GM18517 (cell line): ENCODE measurements around the gene DNMBP.
A peak's percentile ranks its signal among the peaks of the same experiment; 100 is the strongest.
"Not testable (repeated sequence)": the region's sequence is repeated elsewhere in the genome, so short reads cannot be mapped to it uniquely, and the experiment has no call there.

ENCODE experiments used
- ATAC-seq: cut with Tn5 transposase; IDR thresholded peaks from one replicate; pipeline ENCODE4 v1.9.1; 2021; ENCODE audit warnings: mild to moderate bottlenecking, moderate library complexity; ENCODE audit not compliant: unreplicated experiment

The DNMBP gene

DNA sequence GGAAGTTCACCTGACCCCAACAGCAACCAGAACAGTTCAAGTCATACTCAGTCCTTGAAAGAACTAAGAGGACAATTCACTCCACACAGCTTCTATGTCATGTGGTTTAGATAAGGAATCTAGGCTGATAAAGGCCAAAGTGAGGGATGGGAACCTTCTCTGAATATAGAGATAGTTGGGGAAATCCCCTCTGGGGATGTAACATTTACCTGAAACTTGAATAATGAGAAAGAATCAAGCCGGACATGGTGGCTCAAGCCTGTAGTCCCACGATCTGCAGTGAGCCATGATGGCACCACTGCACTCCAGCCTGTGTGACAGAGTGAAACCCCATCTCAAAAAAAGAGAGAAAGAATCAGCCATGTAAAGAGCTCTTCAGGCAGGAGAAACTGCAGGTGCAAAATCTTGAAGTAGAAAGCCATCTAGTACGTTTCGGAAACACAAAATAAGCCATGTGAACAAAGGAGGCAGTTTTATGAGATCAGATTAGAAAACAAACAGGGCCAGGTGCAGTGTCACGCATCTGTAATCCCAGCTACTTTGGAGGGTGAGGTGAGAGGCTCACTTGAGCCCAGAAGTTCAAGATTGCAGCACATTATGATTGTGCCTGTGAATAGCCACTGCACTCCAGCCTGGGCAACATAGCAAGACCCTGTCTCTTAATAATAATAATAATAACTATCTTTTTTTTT lies 4.5 kb upstream of the DNMBP start:
- peak; percentile 84 for ATAC-seq

DNA sequence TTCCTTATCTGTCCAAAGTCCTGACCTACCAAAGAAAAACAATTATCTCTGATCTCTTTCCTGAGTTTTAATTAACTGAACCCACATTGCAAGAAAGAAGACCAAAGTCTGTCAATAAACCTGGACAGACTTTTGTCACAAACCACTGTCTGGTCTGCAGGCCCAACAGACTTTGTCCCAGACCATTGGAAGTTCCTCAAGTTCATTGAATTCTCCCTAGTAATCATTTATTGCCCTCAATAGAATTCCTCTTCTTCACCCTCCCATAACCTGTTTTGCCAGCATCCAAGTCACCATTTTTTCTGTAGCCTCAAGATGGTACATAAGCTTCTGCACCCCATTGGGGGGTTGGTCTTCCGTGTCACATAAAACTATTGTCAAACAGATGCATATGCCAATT lies 3.9 kb upstream of the DNMBP start:
- no peak for ATAC-seq

DNA sequence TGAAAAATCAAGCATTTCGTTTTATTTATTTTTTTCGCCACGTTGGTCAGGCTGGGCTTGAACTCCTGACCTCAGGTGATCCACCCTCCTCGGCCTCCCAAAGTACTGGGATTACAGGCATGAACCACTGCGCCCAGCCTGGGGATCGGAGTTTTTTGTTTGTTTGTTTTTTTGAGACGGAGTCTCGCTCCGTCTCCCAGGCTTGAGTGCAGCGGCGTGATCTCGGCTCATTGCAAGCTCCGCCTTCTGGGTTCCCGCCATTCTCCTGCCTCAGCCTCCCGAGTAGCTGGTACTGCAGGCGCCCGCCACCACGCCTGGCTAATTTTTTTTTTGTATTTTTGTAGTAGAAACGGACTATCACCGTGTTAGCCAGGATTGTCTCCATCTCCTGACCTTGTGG lies 2.2 kb upstream of the DNMBP start:
- ATAC-seq = not testable (repeated sequence)

DNA sequence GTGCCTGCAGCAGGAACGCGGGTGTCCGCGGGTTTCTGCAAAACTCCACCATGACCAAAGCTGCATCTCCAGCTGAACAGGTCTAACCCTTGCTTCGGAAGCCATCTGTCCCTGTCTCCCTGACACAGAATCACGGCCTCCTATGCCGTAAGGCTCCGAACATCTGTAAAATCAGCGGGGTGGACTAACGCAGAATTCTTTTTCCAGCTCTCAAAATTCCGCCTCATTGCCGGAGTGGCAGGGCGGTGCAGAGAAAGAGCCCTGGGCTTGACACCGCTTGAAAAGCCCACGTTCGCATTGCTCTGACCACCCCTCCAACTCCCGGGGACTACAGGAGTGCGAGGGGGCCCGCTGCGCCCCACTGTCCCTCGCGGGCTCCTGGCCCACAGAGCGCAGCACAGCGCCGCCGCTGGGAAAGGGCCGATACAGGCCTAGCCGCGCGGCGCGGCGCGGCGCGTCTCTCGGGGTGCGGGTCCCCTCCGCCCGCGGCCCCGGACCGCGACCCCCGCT lies 409 bp downstream of the DNMBP start:
- ATAC-seq = peak; percentile 44

DNA sequence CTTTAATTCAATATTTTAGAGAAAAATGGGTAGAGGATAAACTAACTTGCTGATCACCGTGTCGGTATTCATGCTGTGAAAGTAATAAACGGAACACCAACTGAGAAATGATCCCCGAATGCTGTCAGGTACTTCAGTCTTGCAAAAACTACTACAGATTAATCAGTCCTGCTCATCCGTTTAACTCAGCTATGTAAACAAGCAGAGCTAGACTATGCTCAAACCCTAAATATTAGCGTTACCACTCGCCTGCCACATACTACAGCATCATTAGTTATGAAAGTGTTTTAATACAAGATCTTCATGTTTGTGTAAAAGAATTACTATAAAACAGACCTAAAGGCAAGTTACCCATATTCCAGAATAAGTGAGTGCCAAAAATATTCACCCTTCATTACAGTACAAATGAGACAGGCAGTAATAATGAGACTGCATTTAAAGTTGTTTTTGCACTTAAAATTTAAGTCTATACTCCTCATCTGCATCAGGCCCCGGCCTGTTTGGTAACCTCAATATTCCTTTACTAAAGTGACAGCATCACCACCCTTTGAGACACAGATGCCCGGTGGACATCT lies 952 bp downstream of the DNMBP start:
- ATAC-seq = no peak

DNA sequence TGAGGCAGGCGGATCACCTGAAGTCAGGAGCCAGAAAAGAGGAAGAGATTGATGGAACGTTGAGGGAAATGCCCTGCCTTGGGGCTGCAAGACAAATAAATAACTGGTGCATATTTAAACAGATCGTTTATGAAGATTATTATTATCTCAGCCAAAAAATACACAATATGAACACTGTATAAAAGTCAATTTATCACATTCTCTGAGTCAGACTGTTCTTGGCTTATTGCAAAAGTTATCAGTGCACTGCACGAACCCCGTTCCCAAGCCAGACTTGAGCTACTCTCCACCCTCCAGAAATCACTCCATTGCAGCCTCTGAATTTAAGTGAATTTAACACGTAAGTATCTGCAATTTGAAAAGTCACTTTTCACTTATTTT lies 1.6 kb downstream of the DNMBP start:
- no peak for ATAC-seq

DNA sequence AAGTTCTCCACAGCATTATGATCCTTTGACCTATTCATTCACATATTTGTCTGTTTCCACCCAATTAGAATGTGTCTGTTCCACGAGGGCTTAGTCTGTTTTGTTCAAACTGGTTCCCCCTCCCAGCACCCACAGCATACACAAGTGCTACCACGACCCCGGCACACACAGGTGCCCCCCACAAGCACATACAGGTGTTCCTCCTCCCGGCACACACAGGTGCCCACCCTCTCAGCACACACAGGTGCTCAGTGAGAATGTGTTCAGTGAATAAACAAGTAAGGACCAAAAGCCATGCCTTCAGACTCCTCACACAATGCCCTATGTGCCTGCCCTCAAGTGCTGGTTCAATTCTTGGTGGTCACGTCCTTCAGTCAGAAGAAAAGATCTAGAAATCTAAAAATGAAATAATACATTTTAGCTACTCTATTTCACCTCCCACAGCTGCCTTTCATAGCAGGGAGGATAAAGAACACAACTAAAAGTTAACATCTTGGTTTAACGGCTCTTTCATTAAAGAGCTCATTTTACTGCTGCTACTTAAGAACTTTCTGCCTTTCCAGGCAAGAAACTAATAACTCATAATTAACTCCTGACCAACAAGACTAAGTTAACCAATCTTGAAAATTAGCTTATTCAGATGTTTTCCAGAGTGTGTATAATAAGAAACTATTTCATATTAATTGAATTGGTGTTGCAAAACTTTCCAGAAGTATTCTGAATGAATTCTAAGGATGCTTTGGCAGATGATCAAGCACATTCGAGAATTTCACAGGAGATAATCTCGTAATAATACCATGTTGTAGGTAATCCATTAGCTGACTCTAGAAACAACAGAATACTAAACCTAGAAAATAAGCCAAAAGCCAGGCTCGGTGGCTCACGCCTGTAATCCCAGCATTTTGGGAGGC lies 2.3 kb downstream of the DNMBP start:
- no peak for ATAC-seq

DNA sequence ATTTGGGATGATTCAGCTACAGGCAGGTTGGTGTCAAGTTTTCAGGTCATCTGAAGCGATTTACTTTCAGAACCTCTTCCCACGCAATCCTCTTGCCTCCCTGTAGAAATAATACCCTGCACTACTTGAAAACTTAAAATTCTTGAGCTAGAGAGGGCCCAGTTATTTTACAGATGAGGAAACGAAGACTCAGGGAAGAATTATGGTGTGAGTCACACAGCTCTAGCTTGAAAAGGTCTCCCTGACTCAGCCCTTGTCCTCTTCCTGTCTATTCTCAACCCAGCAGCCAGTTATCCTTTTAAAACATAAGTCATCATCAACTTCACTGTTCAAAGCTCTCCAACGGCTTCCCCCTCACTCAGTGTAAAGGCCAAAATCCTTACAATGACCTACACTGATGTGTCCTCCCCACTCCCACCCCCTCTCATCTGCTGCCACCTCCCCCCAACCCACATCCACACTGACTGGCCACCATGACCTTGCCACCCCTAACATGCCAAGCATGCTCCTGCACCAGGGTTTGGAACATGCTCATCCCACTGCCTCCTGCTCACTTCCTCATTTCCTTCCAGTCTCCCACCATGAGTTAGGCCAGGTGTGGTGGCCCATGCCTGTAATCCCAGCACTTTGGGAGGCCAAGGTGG lies 3.4 kb downstream of the DNMBP start:
- no peak for ATAC-seq

DNA sequence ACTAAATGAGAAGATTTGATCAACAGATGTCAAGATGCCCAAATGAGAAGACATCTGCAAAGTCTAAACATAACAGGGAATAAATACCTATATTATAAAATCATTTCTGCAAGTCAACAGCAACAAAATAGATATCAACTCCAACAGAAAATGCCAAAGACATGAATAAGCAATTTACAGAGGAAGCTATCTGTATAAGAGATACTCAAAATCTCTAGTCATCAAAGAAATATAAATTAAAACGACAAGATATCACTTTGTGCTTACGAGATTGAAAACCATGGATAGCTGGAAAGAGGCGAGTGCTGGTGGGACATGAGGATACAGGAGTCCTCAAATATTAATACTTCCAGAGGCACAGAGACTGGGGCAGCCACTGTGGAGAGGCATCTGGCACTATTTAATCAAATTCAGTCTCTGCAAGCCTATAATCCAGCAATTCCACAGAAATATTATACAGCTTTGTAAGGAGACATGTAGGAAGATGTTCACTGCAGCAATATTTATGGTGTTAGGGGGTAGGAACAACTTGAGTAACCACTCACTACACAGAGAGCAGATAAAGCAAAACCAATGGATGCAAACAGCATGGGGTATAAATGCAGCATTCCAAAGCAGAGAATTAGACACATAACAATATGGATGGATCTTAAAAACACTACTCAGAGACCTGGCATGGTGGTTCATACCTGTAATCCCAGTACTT lies 4.8 kb downstream of the DNMBP start:
- no peak for ATAC-seq

DNA sequence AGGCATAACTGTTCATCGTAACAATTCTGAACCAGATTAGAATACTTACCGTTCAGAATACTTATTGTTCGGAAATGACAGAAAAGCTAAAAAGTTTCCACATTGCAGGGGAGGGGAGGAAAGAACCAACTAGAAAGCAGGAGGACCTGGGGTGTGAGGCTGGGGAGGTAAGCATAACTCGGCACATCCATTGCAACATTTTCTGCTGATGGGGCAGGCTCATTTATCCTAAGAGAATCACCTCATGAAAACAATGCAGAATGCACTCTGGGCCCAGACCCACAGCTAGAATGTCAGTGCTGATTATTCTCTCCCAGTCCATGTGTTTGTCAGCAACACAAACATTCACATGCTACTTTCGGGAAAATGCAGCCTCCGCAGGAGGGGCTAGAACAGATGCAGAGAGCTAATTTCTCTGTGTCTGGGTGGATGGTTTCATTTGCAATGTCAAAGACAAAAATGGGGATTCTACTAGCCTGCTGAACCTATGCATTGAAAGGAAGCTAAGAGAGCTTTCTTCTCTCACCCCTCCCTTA lies 9.6 kb downstream of the DNMBP start:
- no peak for ATAC-seq

DNA sequence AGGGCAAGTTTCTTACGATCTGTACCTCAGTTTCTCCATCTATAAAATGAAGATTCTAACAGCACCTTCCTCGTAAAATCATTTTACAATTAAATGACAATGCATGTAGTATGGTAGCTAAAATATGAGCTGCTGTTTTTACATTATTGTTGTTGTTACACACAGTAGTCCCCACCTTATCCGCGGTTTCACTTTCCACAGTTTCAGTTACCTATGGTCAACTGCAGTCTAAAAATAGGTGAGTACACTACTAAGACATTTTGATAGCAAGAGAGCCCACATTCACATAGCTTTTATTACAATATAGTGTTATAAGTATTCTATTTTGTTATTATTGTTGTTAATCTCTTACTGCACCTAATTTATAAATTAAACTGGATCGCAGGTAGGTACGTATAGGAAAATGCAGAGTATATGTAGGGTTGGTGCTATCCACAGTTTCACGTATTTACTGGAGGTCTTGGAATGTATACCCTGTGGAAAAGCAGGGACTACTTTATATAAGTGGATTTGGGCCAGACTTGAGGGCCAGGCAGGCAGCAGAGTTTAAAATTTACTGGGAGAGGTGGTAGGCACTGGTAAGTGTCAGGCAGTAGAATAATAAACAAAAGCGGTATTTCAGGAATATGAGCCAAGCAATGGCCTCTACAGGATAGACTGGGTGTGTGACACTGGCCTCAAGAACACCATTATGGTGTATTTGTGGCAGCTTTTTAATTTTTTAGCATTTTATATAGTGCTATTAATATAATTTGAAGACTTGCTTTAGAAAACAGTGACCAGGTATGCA lies 10.2 kb downstream of the DNMBP start:
- ATAC-seq = no peak

DNA sequence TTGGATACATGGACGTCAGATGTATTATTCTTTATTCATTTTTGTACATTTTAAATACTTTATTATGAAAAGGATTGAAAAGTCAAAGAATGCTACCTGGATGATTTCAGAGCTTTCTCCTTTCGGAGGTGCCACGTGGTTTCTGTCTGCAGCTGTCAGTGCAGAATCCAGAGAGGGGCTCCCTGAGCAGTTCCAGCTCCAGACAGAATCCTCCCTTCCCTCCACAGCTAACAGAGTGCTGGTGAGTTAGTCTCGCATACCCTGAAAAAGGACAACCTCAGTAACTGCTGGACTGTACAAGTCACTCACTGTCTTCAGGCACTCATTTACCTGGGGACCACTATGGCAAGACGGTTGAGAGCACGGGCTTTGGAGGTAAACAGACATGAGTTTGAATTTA lies 10.9 kb downstream of the DNMBP start:
- no peak for ATAC-seq

DNA sequence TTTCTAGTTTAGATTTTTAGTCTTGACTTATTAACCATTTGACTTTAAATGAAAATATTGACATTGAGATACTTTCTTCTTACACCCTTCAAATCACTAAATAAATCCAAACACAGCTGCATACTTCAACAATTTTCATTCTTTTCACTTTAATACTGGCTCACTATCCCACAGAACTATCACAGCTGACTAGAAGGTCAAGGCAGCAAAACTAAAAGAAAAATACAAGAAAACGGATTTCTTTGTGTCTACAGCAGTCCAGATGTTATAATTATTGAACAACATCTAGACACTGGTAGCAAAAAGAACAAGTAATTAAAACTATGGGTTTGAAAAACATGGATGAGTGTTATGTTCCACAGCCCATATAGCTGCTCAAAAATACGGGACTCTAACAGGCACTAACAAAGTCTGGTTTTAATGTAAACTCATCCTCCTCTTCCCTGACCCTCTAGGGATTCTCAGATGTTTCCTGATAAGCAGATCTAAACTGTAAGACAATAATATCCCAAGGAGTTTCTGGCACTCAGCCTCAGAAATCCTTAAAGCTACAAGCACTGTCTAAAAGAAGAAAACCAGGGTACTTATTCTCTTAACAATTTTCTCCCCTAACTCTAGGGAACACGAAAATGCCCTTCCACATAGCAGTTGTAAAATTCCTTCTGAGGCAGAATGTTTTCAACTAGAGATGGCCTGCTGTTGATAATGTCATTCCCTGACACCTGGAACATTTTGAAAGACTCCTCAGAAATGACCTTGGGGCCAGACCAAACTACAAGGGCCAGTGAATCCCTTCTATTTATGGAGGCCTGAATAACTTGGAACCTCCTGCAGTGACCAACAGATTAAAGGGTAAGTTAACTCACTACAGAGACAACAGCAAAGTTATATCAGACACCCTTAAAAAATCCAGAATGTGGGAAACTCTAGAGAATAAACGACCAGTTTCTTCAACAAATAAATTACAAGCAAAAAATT lies 12.8 kb downstream of the DNMBP start:
- no peak for ATAC-seq

DNA sequence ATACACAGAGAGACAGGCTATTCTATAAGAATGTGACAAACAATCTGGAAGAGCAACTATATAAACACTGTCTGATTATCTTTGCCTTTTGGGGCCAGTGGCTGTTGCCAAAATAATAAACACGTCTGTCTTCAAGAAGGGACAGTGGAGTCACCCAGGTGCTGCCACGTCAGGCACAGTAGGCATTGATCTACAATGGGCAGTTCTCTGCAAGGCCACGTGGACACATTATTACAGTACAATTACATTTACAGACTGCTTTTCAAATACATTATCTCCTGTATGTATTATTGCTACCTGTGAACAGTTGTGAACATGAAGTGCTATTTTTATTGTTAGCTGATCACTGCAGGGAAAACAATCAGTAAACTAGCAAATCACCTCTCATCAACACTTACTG lies 14.0 kb downstream of the DNMBP start:
- ATAC-seq = no peak

DNA sequence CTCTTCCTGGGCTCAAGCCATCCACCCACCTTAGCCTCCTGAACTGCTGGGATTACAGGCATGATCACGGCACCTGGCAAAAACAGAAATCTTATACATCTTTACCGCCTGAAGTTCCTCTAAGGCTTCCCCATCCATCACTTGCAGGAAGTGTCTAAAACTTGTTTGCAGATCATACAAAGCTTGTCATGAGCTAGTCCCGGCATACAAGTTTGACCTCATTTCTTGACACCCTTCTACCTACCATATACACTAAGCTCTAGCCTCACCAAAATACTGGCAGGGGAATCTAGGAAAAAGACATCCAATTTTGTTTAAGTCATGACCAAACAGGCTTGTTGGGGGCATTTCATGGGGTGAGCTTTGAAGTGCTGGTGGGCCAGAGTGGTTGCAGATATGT lies 14.5 kb downstream of the DNMBP start:
- no peak for ATAC-seq

DNA sequence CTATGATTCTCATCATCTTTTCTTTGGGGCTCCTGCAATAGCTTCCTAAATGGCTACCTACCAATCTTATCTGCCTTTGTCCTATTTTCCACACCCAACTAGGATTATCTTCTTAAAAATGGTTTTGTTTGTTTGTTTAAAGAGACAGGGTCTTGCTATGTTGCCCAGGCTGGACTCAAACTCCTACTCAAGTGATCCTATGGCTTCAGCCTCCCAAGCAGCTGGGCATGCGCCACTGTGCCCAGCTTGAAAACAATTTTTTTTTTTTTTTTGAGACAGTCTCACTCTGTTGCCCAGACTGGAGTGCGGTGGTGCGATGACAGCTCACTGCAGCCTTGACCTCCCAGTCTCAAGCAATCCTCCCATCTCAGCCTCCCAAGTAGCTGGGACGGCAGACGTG lies 14.9 kb downstream of the DNMBP start:
- ATAC-seq = no peak

DNA sequence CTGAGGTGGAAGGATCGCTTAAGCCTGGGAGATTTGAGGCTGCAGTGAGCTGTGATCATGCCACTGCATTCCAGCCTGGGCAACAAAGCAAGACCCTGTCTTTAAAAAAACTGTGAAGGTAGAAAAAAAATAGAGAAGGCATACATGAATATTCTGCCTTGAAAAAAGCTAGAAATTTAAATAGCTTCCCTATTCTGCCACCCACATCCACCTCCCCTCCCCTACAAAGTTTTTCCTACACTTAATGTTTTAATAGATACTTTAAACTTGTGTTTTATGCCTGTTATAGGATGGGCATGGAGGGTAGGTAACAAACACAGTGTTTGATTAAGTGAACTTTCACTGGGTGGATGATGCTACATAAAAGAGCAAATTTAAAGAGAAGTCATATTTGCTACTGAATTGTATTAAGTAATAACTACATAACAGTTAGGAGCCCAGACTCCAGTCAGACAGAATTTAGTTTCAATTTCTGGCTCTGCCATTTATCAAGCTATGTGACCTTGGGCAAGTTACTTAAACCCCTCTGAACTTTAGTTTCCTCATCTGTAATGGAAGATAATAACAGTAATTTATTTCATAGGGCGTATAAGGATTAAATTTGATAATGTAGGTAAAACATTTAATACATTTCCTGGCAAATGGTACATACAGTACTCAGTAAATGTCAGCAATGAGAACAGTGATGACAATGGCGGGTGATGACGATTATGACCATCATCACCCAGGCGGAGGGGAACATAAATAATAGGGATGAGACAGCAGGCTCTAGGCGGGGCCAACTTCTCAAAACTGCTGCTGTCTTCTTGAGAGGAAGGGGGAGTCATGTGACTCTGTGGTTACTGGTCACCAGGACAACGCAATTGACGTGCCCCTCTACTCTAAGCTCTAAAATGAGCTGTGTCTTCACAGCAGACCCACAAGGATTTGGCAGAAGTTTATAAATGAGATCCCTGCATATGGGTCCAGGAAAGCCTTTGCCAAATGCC lies 15.8 kb downstream of the DNMBP start:
- peak; percentile 78 for ATAC-seq
